ENCODE data around the gene TMX2. TPM values are rescaled to one million over a fixed set of nuclear protein-coding genes. Genes with fewer than 3 reads are reported as not detected.

TMX2 gene, protein sequence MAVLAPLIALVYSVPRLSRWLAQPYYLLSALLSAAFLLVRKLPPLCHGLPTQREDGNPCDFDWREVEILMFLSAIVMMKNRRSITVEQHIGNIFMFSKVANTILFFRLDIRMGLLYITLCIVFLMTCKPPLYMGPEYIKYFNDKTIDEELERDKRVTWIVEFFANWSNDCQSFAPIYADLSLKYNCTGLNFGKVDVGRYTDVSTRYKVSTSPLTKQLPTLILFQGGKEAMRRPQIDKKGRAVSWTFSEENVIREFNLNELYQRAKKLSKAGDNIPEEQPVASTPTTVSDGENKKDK
- 100 to 1,000 TPM in 1 of 2 donors, 10 to 100 TPM in 1; 92.1 to 145 TPM for total RNA-seq

DNA sequence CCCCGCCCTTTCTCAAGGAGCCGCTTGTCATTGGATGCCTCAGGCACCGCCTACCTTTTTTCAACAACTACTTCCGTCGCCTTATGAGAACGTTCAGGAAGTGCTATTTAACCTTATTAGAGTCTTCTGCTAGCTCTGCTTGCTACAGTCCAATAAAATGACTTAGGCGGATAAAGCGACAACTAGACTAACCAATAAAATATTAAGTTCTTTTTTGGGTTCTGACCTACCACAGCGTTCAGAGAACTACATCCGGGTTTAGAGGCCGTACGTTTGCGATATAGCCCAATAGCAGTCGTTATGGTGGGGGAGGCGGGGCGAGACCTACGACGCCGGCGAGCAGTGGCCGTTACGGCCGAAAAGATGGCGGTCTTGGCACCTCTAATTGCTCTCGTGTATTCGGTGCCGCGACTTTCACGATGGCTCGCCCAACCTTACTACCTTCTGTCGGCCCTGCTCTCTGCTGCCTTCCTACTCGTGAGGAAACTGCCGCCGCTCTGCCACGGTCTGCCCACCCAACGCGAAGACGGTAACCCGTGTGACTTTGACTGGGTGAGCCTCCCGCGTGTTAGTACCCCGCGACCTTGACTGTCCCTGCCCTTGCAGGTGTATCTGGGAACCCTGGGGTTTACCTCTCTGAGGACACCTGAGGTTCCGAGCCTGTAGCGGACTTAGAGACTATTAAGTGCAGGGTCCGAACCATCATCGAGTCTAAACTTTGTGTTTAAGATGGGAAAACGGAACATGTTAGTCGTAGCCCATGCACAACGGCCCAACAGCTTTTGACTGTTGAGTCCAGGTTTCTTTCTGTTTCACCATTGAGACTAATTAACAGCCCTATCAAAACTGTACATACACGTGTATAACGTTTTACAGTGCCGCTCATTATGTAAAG, at the start of gene TMX2:
TSS of gene TMX2 (plus strand) at position 338 of the 895 bp plus-strand sequence. CDS start at position 364, 26 bp downstream.
- no peaks in the 10 kb centered on the region for H3K27me3 ChIP-seq
- intact Hi-C loops (cut with DNase I): loop anchor here (5.0 kb wide), 1 partner anchor 40 kb away; no protein-coding TSS in a partner anchor
- H3K27ac ChIP-seq: peak within 1 kb of the TSS; percentile 92
- H3K4me3 ChIP-seq: peak within 1 kb of the TSS; percentile 64
- peak within 1 kb of the TSS; percentile 94 to 100 for H3K9ac ChIP-seq (ENCODE audit: low read depth in 2 of 2, low read length in 2 of 2)
- H3K4me1 ChIP-seq: peaks cover 24% of the 10 kb centered on the region
- H3K9me3 ChIP-seq: no peaks in the 10 kb centered on the region
- DNase-seq: peak; percentile 94
- no peaks in the 10 kb centered on the region for H3K36me3 ChIP-seq
- TF ChIP-seq, protein P1, sequence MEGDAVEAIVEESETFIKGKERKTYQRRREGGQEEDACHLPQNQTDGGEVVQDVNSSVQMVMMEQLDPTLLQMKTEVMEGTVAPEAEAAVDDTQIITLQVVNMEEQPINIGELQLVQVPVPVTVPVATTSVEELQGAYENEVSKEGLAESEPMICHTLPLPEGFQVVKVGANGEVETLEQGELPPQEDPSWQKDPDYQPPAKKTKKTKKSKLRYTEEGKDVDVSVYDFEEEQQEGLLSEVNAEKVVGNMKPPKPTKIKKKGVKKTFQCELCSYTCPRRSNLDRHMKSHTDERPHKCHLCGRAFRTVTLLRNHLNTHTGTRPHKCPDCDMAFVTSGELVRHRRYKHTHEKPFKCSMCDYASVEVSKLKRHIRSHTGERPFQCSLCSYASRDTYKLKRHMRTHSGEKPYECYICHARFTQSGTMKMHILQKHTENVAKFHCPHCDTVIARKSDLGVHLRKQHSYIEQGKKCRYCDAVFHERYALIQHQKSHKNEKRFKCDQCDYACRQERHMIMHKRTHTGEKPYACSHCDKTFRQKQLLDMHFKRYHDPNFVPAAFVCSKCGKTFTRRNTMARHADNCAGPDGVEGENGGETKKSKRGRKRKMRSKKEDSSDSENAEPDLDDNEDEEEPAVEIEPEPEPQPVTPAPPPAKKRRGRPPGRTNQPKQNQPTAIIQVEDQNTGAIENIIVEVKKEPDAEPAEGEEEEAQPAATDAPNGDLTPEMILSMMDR (IDR thresholded peaks at IDR 0.05): no peak

- intact Hi-C loops (cut with DNase I): no loop called here
- DNase-seq: no peak
- H3K36me3 ChIP-seq: peaks cover 11% of the 10 kb centered on the region
- no peaks in the 10 kb centered on the region for H3K27me3 ChIP-seq
- no peak overlapping the region for H3K4me3 ChIP-seq
- no peaks in the 10 kb centered on the region for H3K9me3 ChIP-seq
- no peak overlapping the region for H3K9ac ChIP-seq (ENCODE audit: low read depth in 2 of 2, low read length in 2 of 2)
- peaks cover 9% of the 10 kb centered on the region for H3K4me1 ChIP-seq
- TF ChIP-seq, protein P1 (IDR thresholded peaks at IDR 0.05): no peak
- H3K27ac ChIP-seq: no peak overlapping the region
Observed at GRCh38 chr11:57662893-57663292, 49.5 kb upstream of the TMX2 start.

DNA sequence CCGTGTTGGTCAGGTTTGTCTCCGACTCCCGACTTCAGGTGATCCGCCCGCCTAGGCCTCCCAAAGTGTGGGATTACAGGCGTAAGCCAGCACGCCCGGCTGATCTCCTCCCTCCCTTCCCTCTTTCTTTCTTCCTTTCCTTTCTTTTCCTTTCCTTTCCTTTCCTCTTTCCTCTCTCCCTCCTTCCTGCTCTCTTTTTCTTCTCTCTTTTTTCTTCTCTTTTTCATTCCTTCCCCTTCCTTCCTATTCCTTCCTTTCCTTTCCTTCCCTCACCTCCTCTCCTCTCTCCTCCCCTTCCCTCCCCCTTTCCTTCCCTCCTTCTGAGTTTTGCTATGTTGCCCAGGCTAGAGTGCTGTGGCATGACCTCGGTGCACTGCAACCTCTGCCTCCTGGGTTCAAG, 48.4 kb upstream of the TMX2 start:
- H3K36me3 ChIP-seq: peaks cover 11% of the 10 kb centered on the region
- no peak overlapping the region for H3K9ac ChIP-seq (ENCODE audit: low read depth in 2 of 2, low read length in 2 of 2)
- no peak overlapping the region for H3K27ac ChIP-seq
- TF ChIP-seq, protein P1 (IDR thresholded peaks at IDR 0.05): no peak
- no peak for DNase-seq
- H3K4me1 ChIP-seq: no peaks in the 10 kb centered on the region
- no peaks in the 10 kb centered on the region for H3K9me3 ChIP-seq
- no peaks in the 10 kb centered on the region for H3K27me3 ChIP-seq
- intact Hi-C loops (cut with DNase I): no loop called here
- H3K4me3 ChIP-seq: no peak overlapping the region

GRCh38 chr11:57667117-57667735, 45.2 kb upstream of the TMX2 start:
- no peaks in the 10 kb centered on the region for H3K9me3 ChIP-seq
- intact Hi-C loops (cut with DNase I): no loop called here
- H3K4me3 ChIP-seq: peak overlapping the region; percentile 97
- peak overlapping the region; percentile 99 for H3K27ac ChIP-seq
- peak overlapping the region; percentile 48 to 98 for H3K9ac ChIP-seq (ENCODE audit: low read depth in 2 of 2, low read length in 2 of 2)
- TF ChIP-seq, protein P1 (IDR thresholded peaks at IDR 0.05): no peak
- no peaks in the 10 kb centered on the region for H3K27me3 ChIP-seq
- H3K4me1 ChIP-seq: peaks cover 5% of the 10 kb centered on the region
- H3K36me3 ChIP-seq: no peaks in the 10 kb centered on the region
- peak; percentile 95 for DNase-seq

DNA sequence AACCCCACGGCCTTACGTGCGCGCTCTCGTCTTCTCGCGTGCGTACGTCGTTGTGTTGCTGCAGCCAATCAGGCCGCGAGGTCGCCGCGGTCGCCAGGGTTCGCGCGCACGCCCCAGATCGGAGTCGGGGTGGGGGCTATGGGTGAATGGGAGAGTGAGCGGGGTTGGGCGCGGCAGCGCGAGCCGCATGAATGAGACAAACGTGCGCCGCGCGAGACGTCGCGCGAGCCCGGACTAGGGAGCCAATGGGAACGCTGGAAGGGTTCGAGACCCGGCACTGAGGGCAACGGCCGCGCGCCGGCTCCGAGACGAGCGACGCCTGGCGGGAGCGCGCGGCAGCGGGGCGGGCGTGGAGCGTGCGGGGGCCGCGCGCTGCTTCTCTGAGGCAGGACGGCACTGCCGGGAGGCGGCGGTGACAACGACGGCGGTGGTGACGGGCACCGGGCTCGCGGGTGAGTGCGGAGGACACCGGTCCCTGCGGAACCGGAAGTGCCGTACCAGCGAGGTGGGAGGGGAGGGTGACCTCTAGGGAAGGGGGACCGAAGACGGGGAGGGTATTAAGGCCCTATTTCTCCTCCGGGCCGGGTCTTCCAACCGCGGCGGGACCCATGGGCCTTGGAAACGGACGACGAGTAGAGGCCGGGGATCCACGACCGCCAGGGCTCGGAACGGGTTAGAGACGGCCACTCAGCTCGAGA, 44.5 kb upstream of the TMX2 start, which contains the start of gene ZDHHC5:
TSS of gene ZDHHC5 (plus strand) at position 379 of the 698 bp plus-strand sequence. CDS start 4,977 bp downstream, outside the sequence.
- H3K4me3 ChIP-seq: peak within 1 kb of the TSS; percentile 97
- DNase-seq: peak; percentile 99
- H3K4me1 ChIP-seq: peaks cover 5% of the 10 kb centered on the region
- H3K27me3 ChIP-seq: no peaks in the 10 kb centered on the region
- no peaks in the 10 kb centered on the region for H3K9me3 ChIP-seq
- intact Hi-C loops (cut with DNase I): no loop called here
- H3K36me3 ChIP-seq: peaks cover 2% of the 10 kb centered on the region
- peak within 1 kb of the TSS; percentile 99 for H3K27ac ChIP-seq
- peak within 1 kb of the TSS; percentile 96 to 98 for H3K9ac ChIP-seq (ENCODE audit: low read depth in 2 of 2, low read length in 2 of 2)
- TF ChIP-seq, protein P1 (IDR thresholded peaks at IDR 0.05): peak; percentile 48

All from colonic mucosa (tissue), 4 donors.